HEK293 (cell line): ENCODE data around the gene TCEA2.
A peak's percentile ranks its signal among the peaks of the same experiment; 100 is the strongest.

ENCODE experiments used
- FEZF1 ChIP-seq: fragments of 450-650 bp; formaldehyde crosslinking; IDR thresholded peaks from 2 replicates; pipeline ENCODE4 v1.5.1; 2016; ENCODE audit warnings: missing biosample characterization, missing genetic modification characterization
- GFI1B ChIP-seq: fragments of 450-650 bp; formaldehyde crosslinking; IDR thresholded peaks from 2 replicates; pipeline ENCODE4 v1.5.1; 2016; ENCODE audit warnings: missing biosample characterization, missing genetic modification characterization
- GLIS2 ChIP-seq: fragments of 450-650 bp; formaldehyde crosslinking; IDR thresholded peaks from 2 replicates; pipeline ENCODE4 v1.5.1; 2016; ENCODE audit warnings: missing biosample characterization, missing genetic modification characterization
- KLF17 ChIP-seq: fragments of 450-650 bp; formaldehyde crosslinking; IDR thresholded peaks from 2 replicates; pipeline ENCODE4 v1.5.1; 2016; ENCODE audit warnings: missing biosample characterization, missing genetic modification characterization
- PRDM6 ChIP-seq: fragments of 450-650 bp; formaldehyde crosslinking; IDR thresholded peaks from 2 replicates; pipeline ENCODE4 v1.5.1; 2017; ENCODE audit warnings: missing biosample characterization, missing genetic modification characterization
- SP7 ChIP-seq: fragments of 450-650 bp; formaldehyde crosslinking; IDR thresholded peaks from 2 replicates; pipeline ENCODE4 v1.5.1; 2016; ENCODE audit warnings: missing biosample characterization, missing genetic modification characterization
- TRIM28 ChIP-seq: IDR thresholded peaks from 2 replicates; pipeline ENCODE4 v1.6.1; 2011; ENCODE audit warnings: low read length, control low read depth, borderline replicate concordance
- ZBTB10 ChIP-seq: fragments of 450-650 bp; formaldehyde crosslinking; IDR thresholded peaks from 2 replicates; pipeline ENCODE4 v1.5.1; 2016; ENCODE audit warnings: missing biosample characterization, missing genetic modification characterization
- ZBTB6 ChIP-seq: fragments of 450-650 bp; formaldehyde crosslinking; IDR thresholded peaks from 2 replicates; pipeline ENCODE4 v1.5.1; 2017; ENCODE audit warnings: missing biosample characterization, missing genetic modification characterization
- ZBTB7A ChIP-seq: fragments of 450-650 bp; formaldehyde crosslinking; IDR thresholded peaks from 2 replicates; pipeline ENCODE4 v1.5.1; 2016; ENCODE audit warnings: low read depth, missing biosample characterization, missing genetic modification characterization
- ZFP69B ChIP-seq: fragments of 450-650 bp; formaldehyde crosslinking; IDR thresholded peaks from 2 replicates; pipeline ENCODE4 v1.5.1; 2016; ENCODE audit warnings: missing biosample characterization, missing genetic modification characterization
- ZNF148 ChIP-seq: fragments of 450-650 bp; formaldehyde crosslinking; IDR thresholded peaks from 2 replicates; pipeline ENCODE4 v1.5.0; 2017; ENCODE audit warnings: missing biosample characterization, missing genetic modification characterization, borderline replicate concordance
- ZNF24 ChIP-seq: fragments of 450-650 bp; formaldehyde crosslinking; IDR thresholded peaks from 2 replicates; pipeline ENCODE4 v1.5.1; 2016; ENCODE audit warnings: missing biosample characterization, missing genetic modification characterization
- ZNF341 ChIP-seq: fragments of 450-650 bp; formaldehyde crosslinking; IDR thresholded peaks from 2 replicates; pipeline ENCODE4; 2016; ENCODE audit warnings: low read depth, missing biosample characterization, missing genetic modification characterization
- ZNF423 ChIP-seq: fragments of 450-650 bp; formaldehyde crosslinking; IDR thresholded peaks from 2 replicates; pipeline ENCODE4 v1.5.1; 2016; ENCODE audit warnings: missing biosample characterization, missing genetic modification characterization
- ZNF560 ChIP-seq: fragments of 450-650 bp; formaldehyde crosslinking; IDR thresholded peaks from 2 replicates; pipeline ENCODE4 v1.5.1; 2017; ENCODE audit warnings: missing biosample characterization, missing genetic modification characterization, borderline replicate concordance
- ZNF561 ChIP-seq: fragments of 450-650 bp; IDR thresholded peaks from 2 replicates; pipeline ENCODE4 v1.5.1; 2018; ENCODE audit warnings: missing biosample characterization, missing genetic modification characterization, borderline replicate concordance
- ZNF600 ChIP-seq: fragments of 450-650 bp; formaldehyde crosslinking; IDR thresholded peaks from 2 replicates; pipeline ENCODE4 v1.5.1; 2016; ENCODE audit warnings: missing biosample characterization, missing genetic modification characterization
- ZNF626 ChIP-seq: fragments of 450-650 bp; sonication (Bioruptor Pico); formaldehyde crosslinking; IDR thresholded peaks from 2 replicates; pipeline ENCODE4 v1.5.1; 2018; ENCODE audit warnings: missing biosample characterization, missing genetic modification characterization, inconsistent platforms
- ZNF654 ChIP-seq: fragments of 450-650 bp; formaldehyde crosslinking; IDR thresholded peaks from 2 replicates; pipeline ENCODE4 v1.5.1; 2016; ENCODE audit warnings: low read depth, missing biosample characterization, missing genetic modification characterization
- ZNF692 ChIP-seq: fragments of 450-650 bp; formaldehyde crosslinking; IDR thresholded peaks from 2 replicates; pipeline ENCODE4 v1.5.1; 2016; ENCODE audit warnings: missing biosample characterization, missing genetic modification characterization
- ZNF76 ChIP-seq: fragments of 450-650 bp; formaldehyde crosslinking; IDR thresholded peaks from 2 replicates; pipeline ENCODE4; 2016; ENCODE audit warnings: low read depth, missing biosample characterization, missing genetic modification characterization, borderline replicate concordance
- ZNF776 ChIP-seq: fragments of 450-650 bp; formaldehyde crosslinking; IDR thresholded peaks from 2 replicates; pipeline ENCODE4 v1.5.0; 2017; ENCODE audit warnings: missing biosample characterization, missing genetic modification characterization, borderline replicate concordance
- ZNF777 ChIP-seq: fragments of 450-650 bp; formaldehyde crosslinking; IDR thresholded peaks from 2 replicates; pipeline ENCODE4 v1.5.1; 2017; ENCODE audit warnings: missing biosample characterization, missing genetic modification characterization, borderline replicate concordance
- ZSCAN4 ChIP-seq: fragments of 450-650 bp; formaldehyde crosslinking; IDR thresholded peaks from 2 replicates; pipeline ENCODE4 v1.5.1; 2017; ENCODE audit warnings: missing biosample characterization, missing genetic modification characterization
- ZXDB ChIP-seq: fragments of 450-650 bp; formaldehyde crosslinking; IDR thresholded peaks from 2 replicates; pipeline ENCODE4 v1.5.1; 2016; ENCODE audit warnings: missing biosample characterization, missing genetic modification characterization

TCEA2 gene

GRCh38 chr20:64057628-64058498 lies 5.1 kb upstream of the TCEA2 start (continued):
- TF ChIP-seq PRDM6 (tag by site-specific recombination): no peak
- no peak; the same call in 1 of the 2 replicates for TF ChIP-seq KLF17 (tag by site-specific recombination)
- TF ChIP-seq GLIS2: peak; percentile 96
- TF ChIP-seq ZSCAN4 (tag by site-specific recombination): no peak
- no peak for TF ChIP-seq ZNF148 (tag by site-specific recombination)
- peak; percentile 39; the same call in 1 of the 2 replicates for TF ChIP-seq ZNF692 (tag by site-specific recombination)
- 0 out of 2 replicates have a peak, but pooled peaks have one; percentile 48 for TF ChIP-seq ZNF423 (tag by site-specific recombination)
- no peak for TF ChIP-seq ZNF626 (tag by site-specific recombination)
- TF ChIP-seq ZNF654 (tag by site-specific recombination): peak; percentile 90
- no peak for TF ChIP-seq TRIM28
- peak; percentile 71 for TF ChIP-seq ZBTB10
- TF ChIP-seq ZFP69B: 0 out of 2 replicates have a peak, but pooled peaks have one; percentile 29
- TF ChIP-seq ZNF776: no peak
- no peak for TF ChIP-seq ZNF600 (tag by site-specific recombination)
- TF ChIP-seq ZXDB (tag by site-specific recombination): 0 out of 2 replicates have a peak, but pooled peaks have one; percentile 38
- 0 out of 2 replicates have a peak, but pooled peaks have one; percentile 23 for TF ChIP-seq ZNF24 (tag by site-specific recombination)
- no peak for TF ChIP-seq ZNF777 (tag by site-specific recombination)
- TF ChIP-seq ZNF560 (tag by site-specific recombination): no peak
- TF ChIP-seq ZNF561: peak; percentile 69; the same call in 1 of the 2 replicates
- 0 out of 2 replicates have a peak, but pooled peaks have one; percentile 49 for TF ChIP-seq ZBTB7A (tag by site-specific recombination)
- 0 out of 2 replicates have a peak, but pooled peaks have one; percentile 18 for TF ChIP-seq ZNF341 (tag by site-specific recombination)
- no peak for TF ChIP-seq ZBTB6 (tag by site-specific recombination)
- TF ChIP-seq GFI1B (tag by site-specific recombination): no peak
- TF ChIP-seq FEZF1 (tag by site-specific recombination): no peak
- TF ChIP-seq SP7 (tag by site-specific recombination): 0 out of 2 replicates have a peak, but pooled peaks have one; percentile 39
- 0 out of 2 replicates have a peak, but pooled peaks have one; percentile 19 for TF ChIP-seq ZNF76 (tag by site-specific recombination)
